HCT116 (cell line): ENCODE measurements around the gene SLC25A18. TPM values are rescaled to one million over a fixed set of nuclear protein-coding genes. Genes with fewer than 3 reads are reported as not detected.

Experiments used
- ATAC-seq: fragments of 200-7000 bp; cut with Tn5 transposase; 2 replicates; pipeline ENCODE4 v1.9.1; 2020; ENCODE audit warnings: mild to moderate bottlenecking, moderate library complexity
- BruUV-seq: library from RNA; stranded (reverse); fragments of 400-500 nt; replicated peaks from 2 replicates; lab custom pipeline; 2021; lab: Mats Ljungman, UMichigan
- CTCF ChIA-PET: fragments of 300-600 bp; sonication (Branson Sonifier 250); formaldehyde crosslinking; loops from one replicate; lab custom pipeline; 2021; ENCODE audit warnings: antibody characterized with exemption; lab: Charles Lee
- POLR2A ChIA-PET: fragments of 300-600, 350-600 bp; sonication (Branson Sonifier 250); formaldehyde crosslinking; loops from one replicate; lab custom pipeline; 2021; ENCODE audit warnings: antibody characterized with exemption; lab: Charles Lee
- RAD21 ChIA-PET, 2 experiments: fragments of 300-600 bp; sonication (Branson Sonifier 250); formaldehyde crosslinking; loops; one replicate each; lab custom pipeline; 2023; ENCODE audit warnings: low total read pairs in 2 of 2; ENCODE audit not compliant: uncharacterized antibody in 2 of 2, unreplicated experiment in 2 of 2, low non-redundant PET in 1 of 2; lab: Charles Lee
- DNase-seq: peaks from one replicate; pipeline ENCODE4 v3.0.0-alpha.2; 2010; ENCODE audit warnings: low read depth, low spot score
- H2AFZ ChIP-seq: fragments of 200-600 bp; shearing (Covaris generic), sonication (generic); 2 replicates; pipeline ENCODE4 v1.6.1; 2017; ENCODE audit warnings: low read depth, mixed run types, mixed read lengths, antibody characterized with exemption, low read length; ENCODE audit not compliant: poor library complexity, severe bottlenecking
- H3K27ac ChIP-seq: 2 replicates; pipeline ENCODE4 v1.5.1; 2012; ENCODE audit warnings: low read depth, low read length
- H3K27me3 ChIP-seq: fragments of 200-600 bp; sonication (generic); 2 replicates; pipeline ENCODE4 v1.6.1; 2016; ENCODE audit warnings: mixed run types, low read length, mixed read lengths; ENCODE audit not compliant: insufficient read depth
- H3K36me3 ChIP-seq, 2 experiments: fragments of 200-500 bp in 1 of 2; fragments of 200-600 bp in 1 of 2; sonication (Bioruptor generic) in 1 of 2; sonication (generic) in 1 of 2; 2 replicates each; pipeline versions ENCODE4 v1.5.1 to v1.6.1; 2014 to 2016; ENCODE audit warnings: low read length in 2 of 2, inconsistent platforms in 1 of 2, mixed read lengths in 1 of 2, mixed run types in 1 of 2; ENCODE audit not compliant: insufficient read depth in 2 of 2, control insufficient read depth in 1 of 2
- H3K4me1 ChIP-seq, 2 experiments: fragments of 200-600 bp in 1 of 2; sonication (generic) in 1 of 2; 2 replicates each; pipeline versions ENCODE4 v1.5.1 to v1.6.1; 2012 to 2017; ENCODE audit warnings: low read length in 2 of 2, inconsistent platforms in 1 of 2, mild to moderate bottlenecking in 1 of 2, mixed read lengths in 1 of 2, mixed run types in 1 of 2, moderate library complexity in 1 of 2; ENCODE audit not compliant: insufficient read depth in 2 of 2, control insufficient read depth in 1 of 2
- H3K4me2 ChIP-seq: fragments of 200-600 bp; sonication (generic); 2 replicates; pipeline ENCODE4 v1.6.1; 2017; ENCODE audit warnings: mixed run types, low read length, mixed read lengths
- H3K4me3 ChIP-seq, 2 experiments: fragments of 200-600 bp in 1 of 2; sonication (generic) in 1 of 2; replicated peaks in 1 of 2; 2 replicates each; pipeline ENCODE4 v1.5.1; 2011 to 2016; ENCODE audit warnings: low read length in 2 of 2, control low read depth in 1 of 2, low read depth in 1 of 2, mild to moderate bottlenecking in 1 of 2, mixed read lengths in 1 of 2, mixed run types in 1 of 2
- H3K79me2 ChIP-seq: fragments of 200-600 bp; sonication (generic); 2 replicates; pipeline ENCODE4 v1.6.1; 2017; ENCODE audit warnings: mild to moderate bottlenecking, mixed run types, low read length, moderate library complexity, mixed read lengths; ENCODE audit not compliant: insufficient read depth
- H3K9ac ChIP-seq: fragments of 200-600 bp; sonication (generic); 2 replicates; pipeline ENCODE4 v1.6.1; 2016; ENCODE audit warnings: low read length, mixed read lengths
- H3K9me2 ChIP-seq: fragments of 200-600 bp; sonication (generic), shearing (Covaris generic); 2 replicates; pipeline ENCODE4 v1.6.1; 2017; ENCODE audit warnings: mixed run types, mild to moderate bottlenecking, moderate library complexity; ENCODE audit not compliant: insufficient read depth
- H3K9me3 ChIP-seq, 2 experiments: fragments of 200-500 bp in 1 of 2; fragments of 200-600 bp in 1 of 2; sonication (Bioruptor generic) in 1 of 2; sonication (generic) in 1 of 2; 2 replicates each; pipeline ENCODE4 v1.6.1; 2014 to 2017; ENCODE audit warnings: low read length in 2 of 2, mixed read lengths in 2 of 2, inconsistent platforms in 1 of 2, low read depth in 1 of 2, mild to moderate bottlenecking in 1 of 2, mixed run types in 1 of 2, moderate library complexity in 1 of 2; ENCODE audit not compliant: control insufficient read depth in 1 of 2, insufficient read depth in 1 of 2
- H4K20me1 ChIP-seq: fragments of 200-600 bp; sonication (generic), shearing (Covaris generic); 2 replicates; pipeline ENCODE4 v1.6.1; 2017; ENCODE audit warnings: mixed run types, mild to moderate bottlenecking, moderate library complexity; ENCODE audit not compliant: insufficient read depth
- CBX3 ChIP-seq: IDR thresholded peaks from 2 replicates; pipeline ENCODE4 v1.6.1; 2012; ENCODE audit warnings: low read depth
- CEBPB ChIP-seq: IDR thresholded peaks from 2 replicates; pipeline ENCODE4 v1.6.1; 2012; ENCODE audit warnings: low read depth
- CTCF ChIP-seq, 3 experiments: fragments of 200-600 bp in 1 of 3; sonication (generic) in 1 of 3; IDR thresholded peaks in 2 of 3; conservative IDR thresholded peaks in 1 of 3; 2 replicates each; pipeline ENCODE4 v1.5.1; 2012 to 2017; ENCODE audit warnings: low read depth in 2 of 3, low read length in 2 of 3, antibody characterized with exemption in 1 of 3, borderline replicate concordance in 1 of 3, control low read depth in 1 of 3, mild to moderate bottlenecking in 1 of 3, mixed read lengths in 1 of 3, mixed run types in 1 of 3, moderate library complexity in 1 of 3; ENCODE audit not compliant: insufficient read depth in 1 of 3
- ELF1 ChIP-seq: IDR thresholded peaks from 2 replicates; pipeline ENCODE4 v1.6.1; 2012; ENCODE audit warnings: low read depth, borderline replicate concordance
- POLR2A ChIP-seq: IDR thresholded peaks from 2 replicates; pipeline ENCODE4 v1.7.0; 2011; ENCODE audit warnings: borderline replicate concordance; ENCODE audit not compliant: insufficient read depth, insufficient read length; ENCODE audit errors: extremely low read depth
- SRF ChIP-seq: IDR thresholded peaks from 2 replicates; pipeline ENCODE4 v1.6.1; 2012; ENCODE audit warnings: low read depth
- TCF7L2 ChIP-seq: IDR thresholded peaks from 2 replicates; pipeline ENCODE4 v1.7.0; 2011; ENCODE audit warnings: borderline replicate concordance, inconsistent platforms; ENCODE audit not compliant: insufficient read depth, insufficient read length; ENCODE audit errors: extremely low read depth
- ZBTB33 ChIP-seq: IDR thresholded peaks from 2 replicates; pipeline ENCODE4 v1.6.1; 2011; ENCODE audit warnings: mild to moderate bottlenecking, low read length, moderate library complexity; ENCODE audit not compliant: insufficient replicate concordance; ENCODE audit errors: extremely low read depth
- ZFX ChIP-seq: fragments of 450-650 bp; IDR thresholded peaks from 2 replicates; pipeline ENCODE4 v1.6.1; 2017
- intact Hi-C: fragments of 100-400 bp; cut with micrococcal nuclease; formaldehyde crosslinking; loops from 2 replicates; pipeline ENCODE4 v1.10.0; 2022
- total RNA-seq: library from RNA; stranded (reverse); gene quantifications from one replicate; pipeline ENCODE4 v1.2.1, GENCODE V29; 2021; ENCODE audit not compliant: unreplicated experiment
- TF ChIP-seq, protein P1 (sequence below): IDR thresholded peaks from 2 replicates; pipeline ENCODE4 v1.6.1; 2012

SLC25A18 gene
- total RNA-seq, 1 experiment from 2014 or later = not detected

- ATAC-seq = no peak
- BruUV-seq = no TSS peak
- POLR2A ChIA-PET = interaction anchor here (1.2 kb wide), 1 partner anchor 226 kb away, joined by 4 read pairs; no protein-coding TSS in a partner anchor
Observed at GRCh38 chr22:17559188-17559587, 4.1 kb upstream of the SLC25A18 start.

More at GRCh38 chr22:17559188-17559587, 4.1 kb upstream of the SLC25A18 start:
- Histone ChIP-seq H3K9ac (no peak overlapping the region), H2AFZ (no peak overlapping the region), H3K9me2 (no peaks in the 10 kb centered on the region), H3K27ac (no peak overlapping the region), H3K4me2 (no peak overlapping the region), H3K79me2 (no peaks in the 10 kb centered on the region), H3K4me1 (no peaks in the 10 kb centered on the region), H3K9me3 (no peaks in the 10 kb centered on the region), H3K27me3 (no peaks in the 10 kb centered on the region), H3K4me3 (no peak overlapping the region), H3K36me3 (no peaks in the 10 kb centered on the region), H4K20me1 (no peaks in the 10 kb centered on the region)
- no peak for DNase-seq
- TF ChIP-seq ZBTB33 (no peak), CTCF (IDR thresholded peaks at IDR 0.05 in 2 of 3, conservative IDR thresholded peaks at IDR 0.05 in 1 of 3; ENCODE audit: borderline replicate concordance in 1 of 3, insufficient read depth in 1 of 3, low read depth in 2 of 3, low read length in 2 of 3) (no peak), CEBPB (no peak), TCF7L2 (no peak), SRF (no peak), POLR2A (no peak), ZFX (no peak), ELF1 (no peak), CBX3 (no peak)
- TF ChIP-seq, protein P1, sequence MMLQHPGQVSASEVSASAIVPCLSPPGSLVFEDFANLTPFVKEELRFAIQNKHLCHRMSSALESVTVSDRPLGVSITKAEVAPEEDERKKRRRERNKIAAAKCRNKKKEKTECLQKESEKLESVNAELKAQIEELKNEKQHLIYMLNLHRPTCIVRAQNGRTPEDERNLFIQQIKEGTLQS = no peak
- intact Hi-C loops = loop anchor here (2.0 kb wide), 1 partner anchor 518 kb away; the partner anchor contains the start of gene PEX26
- ChIA-PET CTCF (interaction anchor here (0.6 to 4.8 kb wide), 13 partner anchors 8 to 518 kb away, joined by 3 to 96 read pairs (median 4); partner anchors contain the start of gene PEX26), RAD21 (interaction anchor here (1.1 to 1.4 kb wide), 3 partner anchors 226 to 517 kb away, joined by 5 to 10 read pairs (median 8); no protein-coding TSS in a partner anchor)
